NCI-H2227 (cell line): ENCODE results near the gene GABBR2.

Experiments
- DNase-seq: peaks from one replicate; lab custom pipeline; 2025; ENCODE audit not compliant: unreplicated experiment; lab: John Stamatoyannopoulos, UW

The GABBR2 gene

DNA sequence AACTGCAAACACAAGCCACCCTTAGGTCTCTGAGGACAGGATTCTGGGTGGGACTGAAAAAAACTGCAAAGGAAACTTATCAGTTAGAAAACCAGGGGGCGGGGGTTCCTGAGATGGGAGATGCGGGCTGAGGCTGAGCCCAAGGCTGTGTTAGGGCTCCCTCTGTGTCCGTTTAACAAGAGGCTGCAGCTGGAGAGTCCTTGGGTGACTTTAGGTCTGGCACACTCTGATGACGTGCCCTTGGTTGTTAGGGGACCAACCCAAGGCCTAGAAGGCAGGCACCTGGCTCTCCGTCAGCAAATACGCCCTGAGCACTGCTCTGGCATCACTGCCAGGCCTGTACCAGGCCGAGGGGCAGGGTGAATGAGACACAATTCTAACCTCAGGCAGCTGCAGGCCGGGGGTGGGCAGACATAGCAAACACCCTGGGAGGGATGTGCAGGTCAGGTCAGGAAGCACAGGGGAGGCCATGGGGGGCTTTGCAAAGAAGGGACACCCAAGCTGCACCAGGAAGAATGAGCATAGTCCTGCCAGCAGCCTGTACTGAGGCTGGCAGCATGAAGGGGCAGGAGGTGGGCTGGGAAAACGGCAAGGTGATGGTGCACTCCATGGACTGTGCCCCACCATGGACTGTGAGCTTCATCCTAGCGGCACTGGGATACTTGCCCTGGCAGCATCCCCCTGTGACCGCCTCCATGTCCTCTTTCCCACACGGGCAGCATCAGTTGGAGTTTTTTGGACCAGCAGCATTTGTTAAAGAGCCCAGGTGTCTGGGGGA, 137.9 kb downstream of the GABBR2 start:
- no peak for DNase-seq

DNA sequence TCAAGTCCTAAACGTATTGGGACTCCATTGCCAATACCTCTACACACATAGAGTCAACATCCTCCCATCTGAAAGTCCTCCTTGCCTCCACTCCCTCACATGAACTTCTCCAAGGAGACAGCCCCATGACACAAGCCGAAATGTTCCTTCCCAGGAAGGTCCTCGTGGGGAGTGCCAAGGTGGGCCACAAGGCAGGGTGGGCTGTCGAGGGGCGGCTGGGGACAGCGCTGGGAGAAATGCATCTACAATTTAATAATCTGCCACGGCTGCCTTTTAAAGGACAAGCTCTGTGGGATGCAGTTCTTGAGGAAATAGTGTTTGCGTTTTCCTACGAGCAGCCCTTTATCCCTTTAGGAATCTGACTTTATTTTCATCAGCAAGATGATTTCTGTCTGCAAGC, 138.7 kb downstream of the GABBR2 start:
- DNase-seq: no peak

GRCh38 chr9:98569491-98569890, 139.2 kb downstream of the GABBR2 start:
- DNase-seq: no peak

- no peak for DNase-seq
Observed at GRCh38 chr9:98568909-98569469, 139.7 kb downstream of the GABBR2 start.

DNA sequence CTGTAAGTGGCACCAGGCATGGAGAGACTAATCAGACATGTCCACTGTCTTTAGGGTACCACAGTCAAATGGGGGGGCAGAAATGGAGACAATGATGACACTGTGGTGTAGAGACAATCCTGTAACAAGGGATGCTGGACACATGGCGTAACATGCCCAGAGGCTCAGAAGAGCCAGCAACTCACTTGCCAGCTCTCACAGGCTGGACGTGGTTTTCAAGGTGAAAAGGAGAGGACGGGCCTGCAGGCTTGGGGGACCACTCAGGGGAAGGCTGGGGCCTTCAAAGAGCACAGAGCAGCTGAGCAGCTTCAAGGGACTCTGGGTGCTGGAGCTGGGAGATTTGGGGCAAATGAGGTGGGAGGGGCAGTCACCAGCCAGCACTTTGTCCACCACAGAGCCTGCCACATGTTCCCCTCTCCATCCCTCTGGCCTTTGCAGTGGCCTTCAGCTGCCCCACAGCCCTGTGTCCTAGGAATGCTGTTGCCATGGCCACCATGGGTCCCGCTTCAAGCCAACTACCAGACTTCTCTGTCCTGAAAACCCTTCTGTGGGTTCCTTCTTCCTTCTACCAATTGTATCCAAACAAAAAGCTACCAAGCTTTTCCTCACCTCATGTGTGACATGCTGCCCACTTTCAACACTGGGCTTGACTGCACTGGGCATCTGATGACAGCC, 140.4 kb downstream of the GABBR2 start:
- DNase-seq: no peak

- no peak for DNase-seq
Observed at GRCh38 chr9:98567540-98568233, 141.0 kb downstream of the GABBR2 start.

DNA sequence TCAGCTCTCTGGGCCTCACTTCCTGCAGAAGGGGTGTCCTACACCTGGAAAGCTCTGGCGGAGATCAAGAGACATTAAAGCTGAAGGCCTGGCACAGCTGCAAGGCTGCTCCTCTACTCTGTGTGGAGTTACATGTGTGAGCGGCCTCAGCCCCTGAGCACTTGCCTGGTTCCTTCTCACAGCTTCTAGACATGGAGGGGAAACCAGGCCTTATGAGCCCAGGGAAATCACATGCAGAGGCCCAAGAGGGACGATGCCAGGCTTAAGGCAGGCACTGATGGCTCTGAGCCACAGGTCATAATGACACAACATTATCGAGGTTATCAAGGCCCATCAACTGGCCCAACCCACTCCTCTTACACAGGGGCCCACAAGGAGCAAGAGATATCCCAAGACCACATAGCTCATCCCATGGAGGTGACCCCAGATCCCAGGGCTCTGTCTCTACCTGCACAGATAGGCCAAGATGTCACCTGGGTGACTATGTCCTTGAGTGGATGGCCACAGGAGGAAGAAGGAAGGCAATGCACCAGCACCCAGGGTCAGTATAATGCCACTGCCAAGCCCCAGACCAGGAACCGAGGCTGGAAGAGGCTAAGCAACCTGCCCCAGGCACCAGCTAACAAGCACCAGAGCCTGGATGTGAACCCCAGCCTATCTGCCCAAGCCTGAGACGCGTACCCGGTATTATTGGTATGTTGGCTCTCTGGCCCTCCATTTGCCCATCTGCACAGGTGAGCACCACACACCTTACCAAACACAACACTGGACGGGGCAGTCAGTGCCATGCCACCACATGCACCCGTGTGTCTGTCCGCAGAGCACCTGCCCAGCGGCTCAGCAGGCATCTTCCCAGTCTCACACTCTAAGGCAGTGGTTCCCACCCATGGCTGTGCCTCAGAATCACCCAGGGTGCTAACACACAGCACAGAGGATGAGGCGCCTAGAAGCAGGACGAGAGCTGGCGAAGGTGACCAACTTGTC, 143.3 kb downstream of the GABBR2 start:
- DNase-seq: no peak

- DNase-seq: no peak
Observed at GRCh38 chr9:98564714-98565113, 144.0 kb downstream of the GABBR2 start.

DNA sequence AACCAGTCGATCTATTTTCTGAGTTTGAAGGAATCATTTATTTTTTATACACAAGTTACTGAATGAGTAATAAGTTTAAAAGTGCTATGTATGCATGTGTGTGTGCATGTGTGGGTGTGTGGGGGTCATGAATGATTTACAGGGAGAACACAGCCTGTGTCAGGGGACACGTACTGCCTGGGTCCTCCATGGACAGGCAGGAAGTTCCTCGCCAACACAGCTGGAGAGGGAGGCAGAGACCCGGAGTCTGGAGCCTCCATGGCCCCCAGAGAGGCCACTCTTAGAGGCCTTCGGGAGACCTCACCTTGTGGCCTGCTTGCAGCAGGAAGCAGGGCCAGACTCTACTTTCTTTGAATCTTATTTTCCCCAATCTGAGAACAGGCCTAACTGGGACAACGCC, 144.7 kb downstream of the GABBR2 start:
- DNase-seq: no peak

DNA sequence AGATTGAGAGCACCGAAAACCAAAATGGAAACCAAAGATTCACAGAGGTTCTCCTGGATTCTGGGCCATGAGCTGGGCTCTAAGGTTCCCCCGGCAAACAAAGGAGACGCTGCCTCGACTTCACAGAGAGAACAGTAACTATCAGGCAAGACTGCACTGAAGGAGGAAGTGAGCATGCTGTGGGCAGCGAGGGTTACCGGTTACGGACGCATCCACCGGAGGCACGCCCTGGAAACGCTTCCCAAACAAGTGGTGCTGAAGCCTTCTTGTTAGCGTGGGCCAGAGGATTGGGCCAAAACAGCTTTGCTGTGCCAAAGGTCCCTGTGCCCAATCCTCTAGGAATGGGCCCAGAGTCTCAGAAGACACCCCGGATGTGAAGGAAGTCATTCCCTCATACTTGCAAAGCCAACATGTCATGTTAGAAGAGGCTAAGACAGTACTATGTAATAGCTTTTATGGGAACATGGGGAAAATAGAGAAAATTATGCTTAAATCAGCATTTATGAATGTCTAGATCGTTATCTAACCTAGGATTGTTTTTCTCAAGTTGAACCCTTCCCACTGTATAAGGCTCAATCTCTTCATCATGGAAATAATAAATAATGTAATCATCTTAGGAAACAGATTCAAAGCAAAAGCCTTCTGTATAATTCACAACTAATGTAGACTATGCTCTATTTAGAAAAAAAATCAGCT, 145.4 kb downstream of the GABBR2 start:
- no peak for DNase-seq

GRCh38 chr9:98559561-98559960, 149.2 kb downstream of the GABBR2 start:
- DNase-seq: no peak

GRCh38 chr9:98558575-98558974, 150.2 kb downstream of the GABBR2 start:
- no peak for DNase-seq

DNA sequence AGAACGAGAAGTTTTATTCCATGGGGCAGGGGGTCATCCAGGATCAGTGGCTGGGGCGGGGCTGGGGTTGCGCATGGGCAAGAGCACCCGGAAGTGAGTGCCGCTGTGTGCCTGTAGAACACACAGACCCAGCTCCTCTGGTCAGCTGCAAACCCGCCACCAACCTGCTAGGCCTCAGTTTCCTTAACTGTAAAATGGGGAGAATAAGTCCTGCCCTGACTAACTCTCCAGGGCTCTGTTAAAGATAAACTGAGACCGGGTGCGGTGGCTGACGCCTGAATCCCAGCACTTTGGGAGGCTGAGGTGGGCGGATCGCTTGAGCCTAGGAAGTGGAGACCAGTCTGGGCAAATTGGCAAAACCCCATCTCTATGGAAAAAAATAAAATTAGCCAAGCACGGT, 152.2 kb downstream of the GABBR2 start:
- DNase-seq: no peak

DNA sequence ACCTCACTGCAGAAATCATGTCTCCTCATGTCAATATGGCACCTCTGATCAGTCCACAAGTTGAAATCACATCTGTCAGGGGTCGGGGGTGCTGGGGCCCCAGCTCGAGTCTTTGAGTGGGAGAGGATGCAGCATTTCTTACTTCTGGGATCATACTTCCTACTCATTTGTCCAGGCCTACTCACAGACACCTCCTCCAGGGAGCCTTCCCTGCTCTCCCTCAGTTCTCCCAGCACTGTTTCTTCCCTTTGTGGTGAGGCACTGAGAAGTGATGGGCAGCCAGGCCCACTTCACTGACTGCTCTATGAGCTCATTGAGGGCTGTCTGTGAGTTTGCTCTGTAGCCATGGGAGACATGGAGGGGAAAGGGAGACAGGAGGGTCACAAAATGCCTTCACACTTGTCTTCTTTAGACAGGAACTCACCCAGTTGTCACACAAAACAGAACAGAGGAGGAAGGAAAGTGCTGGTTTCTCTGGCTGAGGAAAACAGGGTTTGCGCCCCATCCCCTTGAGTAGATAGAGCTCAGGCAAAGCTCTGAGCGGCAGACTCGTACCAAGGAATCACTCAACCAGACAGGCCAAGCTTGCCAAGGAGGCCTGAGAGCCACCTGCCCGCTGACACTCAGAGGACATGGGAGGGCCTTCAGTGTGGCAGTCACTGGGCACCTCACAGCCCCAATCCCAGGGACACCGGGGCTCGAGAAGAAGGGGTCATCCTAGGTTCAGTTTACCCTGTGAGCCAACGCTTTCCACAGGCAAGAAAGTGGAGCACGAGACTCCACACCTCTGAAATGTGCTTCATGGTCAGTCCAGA, 152.9 kb downstream of the GABBR2 start:
- no peak for DNase-seq

GRCh38 chr9:98554752-98555151, 154.0 kb downstream of the GABBR2 start:
- DNase-seq: no peak

GRCh38 chr9:98552331-98552730, 156.4 kb downstream of the GABBR2 start:
- no peak for DNase-seq

DNA sequence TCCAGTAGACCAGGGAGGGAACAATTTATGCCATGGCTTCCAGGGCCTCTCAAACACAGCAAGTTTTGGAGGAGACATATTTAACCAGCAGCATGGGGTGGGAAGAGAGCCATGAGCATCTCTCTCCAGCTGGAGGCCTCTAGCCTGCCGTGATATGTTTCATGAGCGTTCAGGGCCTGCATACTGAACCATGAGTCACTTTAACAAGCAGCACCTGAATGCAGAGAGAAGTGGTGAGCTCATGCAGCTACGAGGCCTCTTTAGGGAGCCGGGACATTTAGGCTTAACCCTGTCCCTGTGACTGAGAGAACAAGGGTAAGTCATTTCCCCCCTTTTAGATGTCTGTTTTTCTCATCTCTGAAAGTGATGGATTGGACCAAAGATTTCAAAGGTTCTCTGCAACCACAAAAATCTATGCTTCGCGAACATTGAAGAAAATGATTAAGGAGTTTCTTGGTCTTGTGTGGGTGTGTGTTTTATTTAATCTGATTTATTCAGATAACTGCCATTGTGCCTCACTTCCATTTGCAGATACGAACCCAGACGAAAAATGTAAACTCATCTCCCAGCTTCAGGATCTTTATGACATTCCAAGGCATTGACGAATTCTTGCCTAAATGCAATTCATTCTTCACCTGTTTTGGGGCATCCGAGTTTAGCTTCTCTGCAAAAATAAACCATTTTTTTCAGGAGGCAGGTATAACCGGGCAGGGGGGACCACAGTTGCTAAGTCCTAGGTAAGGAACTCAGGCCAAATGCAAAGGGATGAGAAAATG, 157.0 kb downstream of the GABBR2 start:
- DNase-seq: no peak

- DNase-seq: no peak
Observed at GRCh38 chr9:98550206-98550820, 158.4 kb downstream of the GABBR2 start.
